Smooth muscle cell (in vitro differentiated cells): ENCODE data around the gene ZNF362. TPM values are rescaled to one million over a fixed set of nuclear protein-coding genes. Genes with fewer than 3 reads are reported as not detected.

Experiments used
- DNase-seq: peaks from one replicate; lab custom pipeline; 2025; ENCODE audit not compliant: unreplicated experiment; lab: John Stamatoyannopoulos, UW
- H2AFZ ChIP-seq: fragments of 200-600 bp; sonication (generic); 2 replicates; pipeline ENCODE4 v1.6.0; 2016; ENCODE audit warnings: antibody characterized with exemption, low read depth, mild to moderate bottlenecking
- H3F3A ChIP-seq: fragments of 200-600 bp; sonication (generic); 2 replicates; pipeline ENCODE4 v1.6.0; 2017; ENCODE audit warnings: antibody characterized with exemption, low read depth
- H3K27ac ChIP-seq: fragments of 200-600 bp; sonication (generic); 2 replicates; pipeline ENCODE4 v1.5.1; 2016; ENCODE audit warnings: low read depth, mild to moderate bottlenecking
- H3K27me3 ChIP-seq: fragments of 200-600 bp; sonication (generic); 2 replicates; pipeline ENCODE4 v1.6.1; 2016; ENCODE audit warnings: low read depth, mild to moderate bottlenecking
- H3K36me3 ChIP-seq: fragments of 200-600 bp; sonication (generic); 2 replicates; pipeline ENCODE4 v1.5.1; 2016; ENCODE audit warnings: low read depth
- H3K4me1 ChIP-seq: fragments of 200-600 bp; sonication (generic); 2 replicates; pipeline ENCODE4 v1.5.1; 2016; ENCODE audit warnings: low read depth
- H3K4me2 ChIP-seq: fragments of 200-600 bp; sonication (generic); 2 replicates; pipeline ENCODE4 v1.6.0; 2016; ENCODE audit warnings: mild to moderate bottlenecking
- H3K4me3 ChIP-seq: fragments of 200-600 bp; sonication (generic); 2 replicates; pipeline ENCODE4 v1.5.1; 2016; ENCODE audit warnings: mild to moderate bottlenecking
- H3K79me2 ChIP-seq: fragments of 200-600 bp; sonication (generic); 2 replicates; pipeline ENCODE4 v1.6.0; 2016; ENCODE audit warnings: low read depth, mild to moderate bottlenecking
- H3K9ac ChIP-seq: fragments of 200-600 bp; sonication (generic); 2 replicates; pipeline ENCODE4 v1.6.0; 2016; ENCODE audit warnings: low read depth
- H3K9me3 ChIP-seq: fragments of 200-600 bp; sonication (generic); replicated peaks from 2 replicates; pipeline ENCODE4 v1.5.1; 2016; ENCODE audit warnings: low read depth
- H4K20me1 ChIP-seq: fragments of 200-600 bp; sonication (generic); 2 replicates; pipeline ENCODE4 v1.6.0; 2016; ENCODE audit warnings: low read depth
- WGBS: methylation state at CpG from one replicate; pipeline ENCODE4 v1.1.7; 2016; ENCODE audit warnings: low lambda C conversion rate; 5-methylcytosine and 5-hydroxymethylcytosine counted together
- polyA plus RNA-seq: library from polyadenylated mRNA; unstranded; fragments of >200 nt; fragmentation: Nextera tagmentation; extraction: Ambion mirVana; gene quantifications from 2 replicates; pipeline ENCODE4 v1.2.1, GENCODE V29; 2016
- total RNA-seq: library from RNA; depleted of rRNA; stranded (reverse); fragments of >200 nt; gene quantifications from 2 replicates; pipeline ENCODE4 v1.2.3, GENCODE V29; 2014
- TF ChIP-seq, protein P1 (sequence below): fragments of 200-600 bp; sonication (generic); IDR thresholded peaks from 2 replicates; pipeline ENCODE4 v1.5.1; 2017; ENCODE audit warnings: borderline replicate concordance, mild to moderate bottlenecking, antibody characterized with exemption; ENCODE audit not compliant: insufficient read depth, poor library complexity, severe bottlenecking

Gene ZNF362
- total and polyA plus RNA-seq, 2 experiments from 2014 or later, result 30.0 to 38.2 TPM

DNA sequence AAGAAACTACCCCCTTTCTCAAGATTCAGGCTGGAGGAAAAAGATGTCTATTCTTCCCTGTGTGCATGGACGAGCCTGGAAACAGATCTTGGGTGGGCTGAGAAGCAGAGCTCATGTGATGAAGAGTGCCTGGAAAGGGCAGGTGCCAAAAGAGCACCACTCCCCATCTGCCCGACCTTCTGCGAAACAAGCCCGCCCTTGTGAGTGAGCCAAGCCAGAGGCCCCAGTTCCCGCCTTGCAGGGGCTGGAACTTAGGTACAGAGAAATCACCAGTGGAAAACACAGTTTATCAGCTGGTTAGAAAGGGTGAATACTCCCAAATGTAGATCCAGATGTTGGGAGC is 91.3 kb downstream of the ZNF362 start:
- H3F3A ChIP-seq, result peaks cover 33% of the 10 kb centered on the region
- no peaks in the 10 kb centered on the region for H3K36me3 ChIP-seq
- peaks cover 73% of the 10 kb centered on the region for H3K4me1 ChIP-seq
- WGBS, result 47% methylated on average over 5 of the region's 5 CpGs
- peak overlapping the region; percentile 97 for H3K27ac ChIP-seq
- peaks cover 54% of the 10 kb centered on the region for H4K20me1 ChIP-seq
- H3K9me3 ChIP-seq, result no peaks in the 10 kb centered on the region
- peak overlapping the region; percentile 92 for H3K9ac ChIP-seq
- H3K27me3 ChIP-seq, result no peaks in the 10 kb centered on the region
- no peak for DNase-seq
- peaks cover 69% of the 10 kb centered on the region for H3K79me2 ChIP-seq
- H3K4me3 ChIP-seq, result peak overlapping the region; percentile 87
- H2AFZ ChIP-seq, result no peak overlapping the region
- TF ChIP-seq, protein P1, sequence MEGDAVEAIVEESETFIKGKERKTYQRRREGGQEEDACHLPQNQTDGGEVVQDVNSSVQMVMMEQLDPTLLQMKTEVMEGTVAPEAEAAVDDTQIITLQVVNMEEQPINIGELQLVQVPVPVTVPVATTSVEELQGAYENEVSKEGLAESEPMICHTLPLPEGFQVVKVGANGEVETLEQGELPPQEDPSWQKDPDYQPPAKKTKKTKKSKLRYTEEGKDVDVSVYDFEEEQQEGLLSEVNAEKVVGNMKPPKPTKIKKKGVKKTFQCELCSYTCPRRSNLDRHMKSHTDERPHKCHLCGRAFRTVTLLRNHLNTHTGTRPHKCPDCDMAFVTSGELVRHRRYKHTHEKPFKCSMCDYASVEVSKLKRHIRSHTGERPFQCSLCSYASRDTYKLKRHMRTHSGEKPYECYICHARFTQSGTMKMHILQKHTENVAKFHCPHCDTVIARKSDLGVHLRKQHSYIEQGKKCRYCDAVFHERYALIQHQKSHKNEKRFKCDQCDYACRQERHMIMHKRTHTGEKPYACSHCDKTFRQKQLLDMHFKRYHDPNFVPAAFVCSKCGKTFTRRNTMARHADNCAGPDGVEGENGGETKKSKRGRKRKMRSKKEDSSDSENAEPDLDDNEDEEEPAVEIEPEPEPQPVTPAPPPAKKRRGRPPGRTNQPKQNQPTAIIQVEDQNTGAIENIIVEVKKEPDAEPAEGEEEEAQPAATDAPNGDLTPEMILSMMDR, result no peak
- peak overlapping the region; percentile 91 for H3K4me2 ChIP-seq

DNA sequence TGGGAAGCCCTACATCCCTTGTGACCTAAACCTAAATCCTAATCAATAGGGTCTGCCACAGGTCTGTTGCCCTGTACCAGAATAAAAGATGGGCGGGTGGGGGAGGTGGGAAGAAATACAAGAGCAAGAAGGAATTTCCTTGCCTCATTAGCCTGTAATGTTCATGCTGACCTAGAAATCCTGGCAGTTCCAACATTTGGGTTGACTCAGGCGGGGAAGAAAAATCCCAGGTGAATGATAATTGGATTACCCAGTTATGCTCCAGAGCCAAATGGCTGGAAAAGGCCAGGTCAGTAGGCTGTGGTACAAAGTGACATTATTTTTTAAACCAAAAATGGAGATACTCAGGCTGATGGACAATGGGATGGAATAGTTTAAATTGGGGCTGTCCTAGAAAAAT is 91.9 kb downstream of the ZNF362 start:
- H3K4me2 ChIP-seq, result peak overlapping the region; percentile 91
- H3K27ac ChIP-seq, result peak overlapping the region; percentile 97
- H3K27me3 ChIP-seq, result no peaks in the 10 kb centered on the region
- WGBS, result 62% methylated on average over 2 of the region's 2 CpGs
- peak overlapping the region; percentile 87 for H3K4me3 ChIP-seq
- peaks cover 69% of the 10 kb centered on the region for H3K4me1 ChIP-seq
- H2AFZ ChIP-seq, result no peak overlapping the region
- TF ChIP-seq, protein P1, result no peak
- H3K9ac ChIP-seq, result peak overlapping the region; percentile 92
- DNase-seq, result no peak
- no peaks in the 10 kb centered on the region for H3K36me3 ChIP-seq
- H4K20me1 ChIP-seq, result peaks cover 48% of the 10 kb centered on the region
- H3K79me2 ChIP-seq, result peaks cover 63% of the 10 kb centered on the region
- no peaks in the 10 kb centered on the region for H3K9me3 ChIP-seq
- H3F3A ChIP-seq, result peaks cover 29% of the 10 kb centered on the region

DNA sequence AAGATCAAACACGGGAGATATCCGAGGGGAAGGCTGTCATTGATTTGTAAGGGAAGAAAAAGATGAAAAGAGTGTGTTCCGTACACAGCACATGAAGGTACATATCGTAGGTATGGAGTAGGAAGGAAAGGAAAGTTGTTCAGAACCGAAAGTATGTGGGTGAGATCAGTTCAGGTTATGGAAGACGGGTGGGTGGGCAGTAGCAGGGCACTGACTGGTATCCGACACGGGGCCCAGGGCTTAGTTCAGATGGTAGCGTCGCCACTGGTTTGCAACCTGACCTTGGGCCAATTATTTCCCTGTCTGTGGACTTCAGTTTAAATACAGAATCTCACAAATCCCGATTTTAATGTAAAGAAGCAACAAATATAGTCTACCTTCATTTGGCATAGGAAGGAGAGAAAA is 92.4 kb downstream of the ZNF362 start:
- no peaks in the 10 kb centered on the region for H3K27me3 ChIP-seq
- DNase-seq, result no peak
- H3K27ac ChIP-seq, result peak overlapping the region; percentile 97
- H4K20me1 ChIP-seq, result peaks cover 45% of the 10 kb centered on the region
- H3K4me3 ChIP-seq, result peak overlapping the region; percentile 87
- H3K9ac ChIP-seq, result peak overlapping the region; percentile 92
- H2AFZ ChIP-seq, result no peak overlapping the region
- TF ChIP-seq, protein P1, result no peak
- WGBS, result 7% methylated on average over 11 of the region's 11 CpGs
- H3K4me2 ChIP-seq, result peak overlapping the region; percentile 91
- no peaks in the 10 kb centered on the region for H3K9me3 ChIP-seq
- peaks cover 27% of the 10 kb centered on the region for H3F3A ChIP-seq
- peaks cover 65% of the 10 kb centered on the region for H3K4me1 ChIP-seq
- H3K79me2 ChIP-seq, result peaks cover 59% of the 10 kb centered on the region
- no peaks in the 10 kb centered on the region for H3K36me3 ChIP-seq

DNA sequence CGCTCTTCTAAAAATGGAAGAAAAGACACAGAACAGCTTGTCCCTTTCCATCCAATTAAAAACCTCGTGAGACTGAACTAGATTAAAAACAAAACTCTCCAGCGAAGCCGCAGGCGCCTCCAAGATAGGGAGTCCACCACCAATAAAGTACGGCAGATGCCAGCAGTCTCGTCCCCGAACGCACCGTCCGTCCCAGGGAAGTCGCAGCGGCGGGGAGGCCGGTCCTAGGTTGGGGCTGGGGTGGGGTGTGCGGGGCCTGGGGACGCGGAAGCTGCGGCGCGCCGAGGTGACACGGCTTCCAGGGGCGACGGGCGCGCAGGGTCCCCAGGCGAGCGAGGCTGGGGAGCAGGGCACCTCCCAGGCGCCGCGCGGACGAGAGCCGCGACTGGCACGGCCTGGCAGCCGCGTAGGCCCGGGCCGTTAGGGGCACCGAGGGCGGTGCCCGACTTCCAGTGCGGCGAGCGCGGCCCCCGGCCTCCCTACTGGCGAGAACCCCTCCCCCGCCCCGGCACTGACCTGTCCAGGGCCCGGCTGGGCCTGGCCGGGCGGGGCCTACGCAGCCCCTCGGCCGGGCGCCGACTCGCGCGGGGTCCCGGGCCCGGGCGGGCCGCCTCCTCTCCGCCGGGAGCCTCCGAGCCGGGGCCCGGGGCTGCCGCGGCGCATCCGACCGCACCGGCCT is 92.9 kb downstream of the ZNF362 start:
- H3K4me1 ChIP-seq, result peaks cover 60% of the 10 kb centered on the region
- H3K36me3 ChIP-seq, result no peaks in the 10 kb centered on the region
- peaks cover 53% of the 10 kb centered on the region for H3K79me2 ChIP-seq

More for the DNA sequence above, 92.9 kb downstream of the ZNF362 start:
- Histone ChIP-seq H3K4me3 (peak overlapping the region; percentile 87), H3K27ac (peak overlapping the region; percentile 97), H4K20me1 (peaks cover 39% of the 10 kb centered on the region), H2AFZ (no peak overlapping the region), H3K9me3 (no peaks in the 10 kb centered on the region), H3F3A (peaks cover 22% of the 10 kb centered on the region), H3K27me3 (no peaks in the 10 kb centered on the region), H3K9ac (peak overlapping the region; percentile 92), H3K4me2 (peak overlapping the region; percentile 91)
- TF ChIP-seq, protein P1, result no peak
- no peak for DNase-seq
- WGBS, result 0% methylated on average over 30 of the region's 78 CpGs
